Calu3 (cell line): ENCODE data around the gene ESAM. TPM values are rescaled to one million over a fixed set of nuclear protein-coding genes. Genes with fewer than 3 reads are reported as not detected.

Experiments
- BruUV-seq: library from RNA; stranded (reverse); fragments of 400-500 nt; replicated peaks from 2 replicates; lab custom pipeline; 2021; lab: Mats Ljungman, UMichigan
- CTCF ChIA-PET: fragments of 300-600 bp; sonication (Branson Sonifier 250); formaldehyde crosslinking; loops from one replicate; lab custom pipeline; 2022; ENCODE audit warnings: antibody characterized with exemption; lab: Charles Lee
- DNase-seq: peaks from one replicate; pipeline ENCODE4 v3.0.0; 2022
- H3K27ac Mint-ChIP-seq: one replicate; pipeline ENCODE4 v1.8.0; 2022; ENCODE audit warnings: mixed read lengths; ENCODE audit not compliant: unreplicated experiment
- H3K27me3 Mint-ChIP-seq: one replicate; pipeline ENCODE4 v1.8.0; 2022; ENCODE audit warnings: mixed read lengths; ENCODE audit not compliant: unreplicated experiment
- H3K36me3 Mint-ChIP-seq: one replicate; pipeline ENCODE4 v1.8.0; 2022; ENCODE audit warnings: mild to moderate bottlenecking, moderate library complexity, mixed read lengths; ENCODE audit not compliant: insufficient read depth, unreplicated experiment
- H3K4me1 Mint-ChIP-seq: one replicate; pipeline ENCODE4 v1.8.0; 2022; ENCODE audit warnings: mild to moderate bottlenecking, low read depth, mixed read lengths; ENCODE audit not compliant: unreplicated experiment
- H3K4me3 Mint-ChIP-seq: one replicate; pipeline ENCODE4 v1.8.0; 2022; ENCODE audit warnings: mild to moderate bottlenecking, low read depth, moderate library complexity, mixed read lengths; ENCODE audit not compliant: unreplicated experiment
- H3K9me3 Mint-ChIP-seq: one replicate; pipeline ENCODE4 v1.8.0; 2022; ENCODE audit warnings: low read depth, mixed read lengths; ENCODE audit not compliant: unreplicated experiment
- CTCF ChIP-seq: fragments of 200-600 bp; IDR thresholded peaks from one replicate; pipeline ENCODE4 v1.8.0; 2022; ENCODE audit warnings: antibody characterized with exemption; ENCODE audit not compliant: unreplicated experiment
- intact Hi-C: fragments of 100-400 bp; cut with micrococcal nuclease; formaldehyde crosslinking; loops from one replicate; pipeline ENCODE4 v1.10.0; 2022; ENCODE audit not compliant: unreplicated experiment
- total RNA-seq: library from RNA; stranded (reverse); gene quantifications from 2 replicates; pipeline ENCODE4 v1.2.3, GENCODE V29; 2022

The ESAM gene
- total RNA-seq, 1 experiment from 2014 or later: 1.1 TPM

- CTCF ChIA-PET: no interaction called here
Observed at GRCh38 chr11:124751391-124751740, 10.7 kb downstream of the ESAM start.

GRCh38 chr11:124749912-124750311 lies 12.2 kb downstream of the ESAM start:
- no peak for DNase-seq
- Mint-ChIP-seq H3K4me1 (peaks cover 29% of the 10 kb centered on the region), H3K9me3 (no peaks in the 10 kb centered on the region), H3K4me3 (no peak overlapping the region), H3K36me3 (peaks cover 29% of the 10 kb centered on the region), H3K27ac (no peak overlapping the region), H3K27me3 (no peaks in the 10 kb centered on the region)
- no peak for TF ChIP-seq CTCF
- CTCF ChIA-PET: interaction anchor here (0.6 to 2.2 kb wide), 2 partner anchors 9 to 126 kb away, joined by 7 read pairs; no protein-coding TSS in a partner anchor
- intact Hi-C loops: no loop called here
- no TSS peak for BruUV-seq

More at GRCh38 chr11:124751391-124751740, 10.7 kb downstream of the ESAM start:
- Mint-ChIP-seq H3K9me3 (no peaks in the 10 kb centered on the region), H3K27me3 (no peaks in the 10 kb centered on the region), H3K4me3 (no peak overlapping the region), H3K4me1 (peaks cover 29% of the 10 kb centered on the region), H3K27ac (no peak overlapping the region), H3K36me3 (peaks cover 24% of the 10 kb centered on the region)
- BruUV-seq: no TSS peak
- intact Hi-C loops: no loop called here
- TF ChIP-seq CTCF: no peak
- no peak for DNase-seq

- intact Hi-C loops: no loop called here
- CTCF ChIA-PET: interaction anchor here (1.0 to 2.2 kb wide), 4 partner anchors 8 to 17 kb away, joined by 3 to 7 read pairs (median 4); partner anchors contain the start of gene NRGN
- no peak for TF ChIP-seq CTCF
- BruUV-seq: no TSS peak
- Mint-ChIP-seq H3K27ac (peak overlapping the region; percentile 33), H3K4me3 (peak overlapping the region; percentile 24), H3K27me3 (no peaks in the 10 kb centered on the region), H3K36me3 (peaks cover 28% of the 10 kb centered on the region), H3K9me3 (no peaks in the 10 kb centered on the region), H3K4me1 (peaks cover 17% of the 10 kb centered on the region)
- no peak for DNase-seq
Observed at GRCh38 chr11:124748481-124749343, 13.4 kb downstream of the ESAM start.

GRCh38 chr11:124748100-124748418 lies 14.0 kb downstream of the ESAM start:
- intact Hi-C loops: no loop called here
- CTCF ChIA-PET: interaction anchor here (1.0 to 2.2 kb wide), 3 partner anchors 7 to 10 kb away, joined by 3 to 7 read pairs (median 6); partner anchors contain the start of gene NRGN
- Mint-ChIP-seq H3K4me1 (peaks cover 16% of the 10 kb centered on the region), H3K9me3 (no peaks in the 10 kb centered on the region), H3K27ac (peak overlapping the region; percentile 33), H3K4me3 (no peak overlapping the region), H3K27me3 (no peaks in the 10 kb centered on the region), H3K36me3 (peaks cover 23% of the 10 kb centered on the region)
- no TSS peak for BruUV-seq
- no peak for TF ChIP-seq CTCF
- no peak for DNase-seq
